Panc1 (cell line): ENCODE data around the gene FOXK2.

Experiments used
- CTCF ChIP-seq: fragments of 450-650 bp; IDR thresholded peaks from 2 replicates; pipeline ENCODE4 v1.5.1; 2017; ENCODE audit warnings: mild to moderate bottlenecking
- POLR2AphosphoS5 ChIP-seq: IDR thresholded peaks from 2 replicates; pipeline ENCODE4 v1.6.1; 2012; ENCODE audit warnings: mild to moderate bottlenecking, low read depth, low read length, moderate library complexity
- REST ChIP-seq, 2 experiments: IDR thresholded peaks; 2 replicates each; pipeline ENCODE4 v1.6.1; 2011 to 2012; ENCODE audit warnings: low read depth in 2 of 2, control low read depth in 1 of 2, low read length in 1 of 2, mild to moderate bottlenecking in 1 of 2, moderate library complexity in 1 of 2; ENCODE audit not compliant: insufficient read depth in 1 of 2
- SIN3A ChIP-seq: IDR thresholded peaks from 2 replicates; pipeline ENCODE4 v1.6.1; 2012; ENCODE audit warnings: low read depth, mild to moderate bottlenecking, low read length, moderate library complexity, borderline replicate concordance; ENCODE audit not compliant: insufficient read depth
- TCF7L2 ChIP-seq: IDR thresholded peaks from 2 replicates; pipeline ENCODE4 v1.6.1; 2011; ENCODE audit warnings: mild to moderate bottlenecking, low read depth, low read length, inconsistent platforms

- TF ChIP-seq CTCF = no peak
- TF ChIP-seq POLR2AphosphoS5 = no peak
- no peak for TF ChIP-seq REST (IDR thresholded peaks at IDR 0.05; ENCODE audit: insufficient read depth in 1 of 2, low read depth in 2 of 2, low read length in 1 of 2)
- TF ChIP-seq TCF7L2 = no peak
- no peak for TF ChIP-seq SIN3A
These were observed 33.0 kb downstream of the FOXK2 start for GRCh38 chr17:82552580-82552979.
